Glomerular visceral epithelial cell (primary cell): Measurements from ENCODE around the gene RNF223.
"Not testable (repeated sequence)": the region's sequence is repeated elsewhere in the genome, so short reads cannot be mapped to it uniquely, and the experiment has no call there.

Experiments
- DNase-seq: peaks from one replicate; pipeline ENCODE4 v3.0.0-alpha.2; 2016; ENCODE audit errors: extremely low spot score

RNF223 gene

GRCh38 chr1:1087351-1088028, 13.4 kb upstream of the RNF223 start:
- DNase-seq, result no peak

GRCh38 chr1:1086911-1087341, 12.8 kb upstream of the RNF223 start:
- DNase-seq, result no peak

- no peak for DNase-seq
These were observed 12.1 kb upstream of the RNF223 start for GRCh38 chr1:1085911-1086841.

- no peak for DNase-seq
These were observed 11.2 kb upstream of the RNF223 start for GRCh38 chr1:1085171-1085841.

- DNase-seq, result no peak
These were observed 10.5 kb upstream of the RNF223 start for GRCh38 chr1:1084372-1085170.

- no peak for DNase-seq
These were observed 9.6 kb upstream of the RNF223 start for GRCh38 chr1:1083416-1084371.

- no peak for DNase-seq
These were observed 8.8 kb upstream of the RNF223 start for GRCh38 chr1:1082776-1083415.

GRCh38 chr1:1082239-1082775, 8.2 kb upstream of the RNF223 start:
- DNase-seq, result no peak

- DNase-seq, result no peak
These were observed 7.5 kb upstream of the RNF223 start for GRCh38 chr1:1081311-1082238.

GRCh38 chr1:1080951-1081310, 6.8 kb upstream of the RNF223 start:
- DNase-seq, result no peak

- peak; percentile 78 for DNase-seq
These were observed 6.1 kb upstream of the RNF223 start for GRCh38 chr1:1080122-1080757.

- peak; percentile 99 for DNase-seq
These were observed 5.5 kb upstream of the RNF223 start for GRCh38 chr1:1079408-1080121.

GRCh38 chr1:1077396-1077795, 3.3 kb upstream of the RNF223 start:
- DNase-seq, result not testable (repeated sequence)

GRCh38 chr1:1075148-1075935, 1.2 kb upstream of the RNF223 start:
- DNase-seq, result no peak

- no peak for DNase-seq
These were observed 583 bp upstream of the RNF223 start for GRCh38 chr1:1074631-1075147.
